Measurements from ENCODE around the gene DPYSL3. TPM values are rescaled to one million over a fixed set of nuclear protein-coding genes. Genes with fewer than 3 reads are reported as not detected.

The DPYSL3 gene
- total RNA-seq, 1 donor from 2014 or later, result 414 TPM

- Mint-ChIP-seq H3K36me3 (no peaks in the 10 kb centered on the region), H3K9me3 (peaks cover 3% of the 10 kb centered on the region), H3K4me1 (peaks cover 2% of the 10 kb centered on the region), H3K27ac (no peak overlapping the region), H3K4me3 (no peak overlapping the region), H3K27me3 (ENCODE audit: insufficient read depth, low read depth) (no peaks in the 10 kb centered on the region)
- Histone ChIP-seq H3F3A (ENCODE audit: low read depth) (no peaks in the 10 kb centered on the region), H4K20me1 (ENCODE audit: low read depth) (no peaks in the 10 kb centered on the region), H3K4me1 (no peaks in the 10 kb centered on the region), H3K4me3 (no peak overlapping the region), H3K79me2 (ENCODE audit: low read depth) (no peaks in the 10 kb centered on the region), H3K27ac (no peak overlapping the region), H3K9me3 (ENCODE audit: low read depth) (no peaks in the 10 kb centered on the region), H3K36me3 (no peaks in the 10 kb centered on the region), H3K4me2 (no peak overlapping the region), H2AFZ (replicated peaks) (no peak overlapping the region), H3K9ac (no peak overlapping the region), H3K27me3 (no peaks in the 10 kb centered on the region)
- DNase-seq (ENCODE audit: low spot score), result no peak
- no peak for TF ChIP-seq EZH2phosphoT487 (IDR thresholded peaks at IDR 0.05)
- no peak for TF ChIP-seq CTCF (IDR thresholded peaks at IDR 0.05)
- no peak for TF ChIP-seq EZH2 (IDR thresholded peaks at IDR 0.05)
These were observed 150.3 kb downstream of the DPYSL3 start for GRCh38 chr5:147359581-147359980.

GRCh38 chr5:147359101-147359500, 150.8 kb downstream of the DPYSL3 start:
- Histone ChIP-seq H3K27ac (no peak overlapping the region), H2AFZ (replicated peaks) (no peak overlapping the region), H3K4me3 (no peak overlapping the region), H3K4me1 (no peaks in the 10 kb centered on the region), H3F3A (ENCODE audit: low read depth) (no peaks in the 10 kb centered on the region), H3K27me3 (no peaks in the 10 kb centered on the region), H3K9me3 (ENCODE audit: low read depth) (no peaks in the 10 kb centered on the region), H3K36me3 (no peaks in the 10 kb centered on the region), H3K79me2 (ENCODE audit: low read depth) (no peaks in the 10 kb centered on the region), H4K20me1 (ENCODE audit: low read depth) (no peaks in the 10 kb centered on the region), H3K9ac (no peak overlapping the region), H3K4me2 (no peak overlapping the region)
- H3K27me3 Mint-ChIP-seq (ENCODE audit: insufficient read depth, low read depth), result no peaks in the 10 kb centered on the region
- no peak for DNase-seq (ENCODE audit: low spot score)
- H3K36me3 Mint-ChIP-seq, result no peaks in the 10 kb centered on the region
- no peak overlapping the region for H3K27ac Mint-ChIP-seq
- H3K4me3 Mint-ChIP-seq, result no peak overlapping the region
- peaks cover 6% of the 10 kb centered on the region for H3K4me1 Mint-ChIP-seq
- no peak for TF ChIP-seq EZH2phosphoT487 (IDR thresholded peaks at IDR 0.05)
- no peak for TF ChIP-seq CTCF (IDR thresholded peaks at IDR 0.05)
- no peak for TF ChIP-seq EZH2 (IDR thresholded peaks at IDR 0.05)
- H3K9me3 Mint-ChIP-seq, result peaks cover under 1% of the 10 kb centered on the region

- H3K27me3 ChIP-seq, result no peaks in the 10 kb centered on the region
- no peaks in the 10 kb centered on the region for H4K20me1 ChIP-seq (ENCODE audit: low read depth)
- no peaks in the 10 kb centered on the region for H3K27me3 Mint-ChIP-seq (ENCODE audit: insufficient read depth, low read depth)
- peaks cover 2% of the 10 kb centered on the region for H3K9me3 Mint-ChIP-seq
- no peak for TF ChIP-seq EZH2 (IDR thresholded peaks at IDR 0.05)
- no peak for TF ChIP-seq CTCF (IDR thresholded peaks at IDR 0.05)
- TF ChIP-seq EZH2phosphoT487 (IDR thresholded peaks at IDR 0.05), result no peak
- DNase-seq (ENCODE audit: low spot score), result no peak
- no peaks in the 10 kb centered on the region for H3K9me3 ChIP-seq (ENCODE audit: low read depth)
- no peak overlapping the region for H3K4me3 Mint-ChIP-seq
- no peak overlapping the region for H3K4me3 ChIP-seq
- no peaks in the 10 kb centered on the region for H3F3A ChIP-seq (ENCODE audit: low read depth)
- H3K9ac ChIP-seq, result no peak overlapping the region
- H3K4me1 ChIP-seq, result no peaks in the 10 kb centered on the region
- H3K79me2 ChIP-seq (ENCODE audit: low read depth), result no peaks in the 10 kb centered on the region
- H3K4me1 Mint-ChIP-seq, result peaks cover 5% of the 10 kb centered on the region
- no peak overlapping the region for H3K27ac Mint-ChIP-seq
- H3K36me3 Mint-ChIP-seq, result no peaks in the 10 kb centered on the region
- no peak overlapping the region for H3K27ac ChIP-seq
- H3K36me3 ChIP-seq, result no peaks in the 10 kb centered on the region
- no peak overlapping the region for H3K4me2 ChIP-seq
- no peak overlapping the region for H2AFZ ChIP-seq (replicated peaks)
These were observed 160.6 kb downstream of the DPYSL3 start for GRCh38 chr5:147349241-147349640.

All from neural progenitor cell (in vitro differentiated cells).